NCI-H226 (cell line): ENCODE data around the gene NHLH2.

Experiments
- DNase-seq: peaks from one replicate; pipeline ENCODE4 v3.0.0-alpha.2; 2015

The NHLH2 gene

DNA sequence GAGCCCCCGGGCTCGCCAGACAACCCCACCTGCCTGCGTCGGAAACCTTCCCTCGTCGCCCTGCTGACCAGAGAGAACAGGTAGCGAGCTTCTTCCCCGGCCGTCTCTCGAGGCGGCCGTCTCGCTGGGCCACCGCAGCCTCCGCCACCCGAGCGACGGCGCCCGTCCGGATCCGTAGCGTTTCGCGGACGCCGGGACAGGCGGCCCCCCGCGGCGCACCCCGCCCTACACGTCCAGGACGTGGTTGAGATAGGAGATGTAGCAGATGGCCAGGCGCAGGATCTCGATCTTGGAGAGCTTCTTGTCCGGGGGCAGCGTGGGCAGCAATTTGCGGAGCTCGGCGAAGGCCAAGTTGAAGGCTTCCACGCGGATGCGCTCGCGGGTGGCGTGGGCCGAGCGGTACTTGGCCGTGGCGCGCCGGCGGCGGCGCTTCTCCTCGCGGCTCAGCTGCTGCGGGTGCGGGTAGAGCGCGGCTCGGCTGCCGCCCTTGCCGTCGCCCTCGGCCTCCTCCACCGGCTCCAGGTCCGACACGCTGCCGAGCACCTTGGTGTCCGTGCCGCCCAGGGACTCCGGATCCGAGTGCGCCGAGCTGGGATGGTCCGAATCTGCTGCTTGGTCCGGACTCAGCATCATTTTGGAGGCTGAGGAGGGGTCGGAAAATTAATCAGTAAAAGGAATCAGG lies 3.0 kb downstream of the NHLH2 start:
- DNase-seq: no peak

DNA sequence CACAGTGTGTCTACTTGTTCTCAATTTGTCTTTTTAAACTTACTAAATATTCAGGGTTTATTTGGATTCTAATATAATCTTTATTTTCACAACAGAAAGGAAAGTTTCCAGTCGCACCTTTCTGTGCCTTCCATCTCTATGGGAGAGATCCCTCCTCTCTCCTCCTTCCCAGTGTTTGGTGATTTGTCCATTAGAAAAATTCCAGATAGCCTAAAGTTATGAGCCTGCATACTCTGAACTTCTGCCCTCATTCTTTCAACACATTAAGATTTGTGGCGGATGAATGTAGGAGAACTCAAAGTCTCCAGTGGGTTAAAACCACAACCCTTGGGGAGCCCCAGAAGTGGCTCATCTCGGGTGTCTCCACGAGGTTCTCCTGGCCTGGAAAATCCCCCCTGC lies 3.6 kb downstream of the NHLH2 start:
- no peak for DNase-seq

DNA sequence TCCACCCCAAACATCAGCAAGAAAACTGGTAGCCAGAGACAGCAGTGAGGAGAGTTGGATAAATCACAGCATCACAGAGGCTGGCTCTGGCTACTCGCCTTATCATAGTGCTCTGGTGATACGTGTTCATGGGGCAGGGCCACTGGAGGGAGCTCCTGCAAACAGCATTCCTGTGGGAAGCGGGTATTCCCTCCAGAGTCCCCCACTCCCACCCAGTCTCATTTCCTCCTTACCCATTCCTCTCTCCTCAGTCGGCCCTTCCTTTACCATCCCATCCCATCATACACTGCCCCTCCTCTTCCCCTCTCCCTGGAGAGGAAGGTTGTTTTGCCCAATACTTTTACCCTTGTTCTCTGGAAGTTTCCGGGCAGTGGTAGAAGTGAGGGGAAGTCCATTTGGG lies 7.1 kb downstream of the NHLH2 start:
- peak; percentile 21 for DNase-seq

DNA sequence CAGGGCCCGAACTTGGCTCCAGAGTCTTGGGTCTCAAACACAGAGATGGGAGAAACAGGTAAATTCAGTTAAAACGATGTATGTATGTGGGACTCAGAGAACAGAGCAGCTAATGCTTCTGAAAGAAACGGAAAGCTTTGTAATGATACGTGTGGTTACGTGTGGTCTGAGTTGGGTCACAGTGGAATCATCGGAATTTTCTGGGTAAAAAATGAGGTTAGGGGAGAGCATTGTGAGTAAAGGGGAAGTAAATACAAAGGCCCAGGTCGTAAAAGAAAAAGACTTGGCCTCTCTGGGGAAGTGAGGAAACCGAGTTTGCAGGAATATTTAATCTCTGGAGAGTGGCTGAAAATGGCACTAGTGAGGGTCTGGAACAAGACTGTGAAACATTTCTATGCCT lies 8.3 kb downstream of the NHLH2 start:
- DNase-seq: no peak

DNA sequence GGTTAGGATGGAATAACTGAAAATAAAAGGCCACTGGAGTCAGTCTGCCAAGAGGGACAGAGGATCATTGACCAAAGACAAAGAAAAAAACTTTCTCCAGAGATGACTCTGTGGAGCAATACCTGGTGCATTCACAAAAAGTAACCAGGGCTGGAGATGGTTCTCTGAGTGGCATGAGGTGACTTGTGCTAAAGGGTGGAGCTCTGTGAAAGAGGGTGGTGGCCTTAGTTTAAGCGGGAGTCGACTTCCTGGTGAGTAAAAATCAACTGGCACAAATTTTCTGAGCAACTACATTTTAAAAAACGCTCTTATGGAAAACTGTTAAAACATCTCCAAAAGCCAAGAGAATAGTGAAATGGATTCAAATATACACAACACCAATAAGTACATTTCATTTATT lies 10.0 kb downstream of the NHLH2 start:
- DNase-seq: no peak

DNA sequence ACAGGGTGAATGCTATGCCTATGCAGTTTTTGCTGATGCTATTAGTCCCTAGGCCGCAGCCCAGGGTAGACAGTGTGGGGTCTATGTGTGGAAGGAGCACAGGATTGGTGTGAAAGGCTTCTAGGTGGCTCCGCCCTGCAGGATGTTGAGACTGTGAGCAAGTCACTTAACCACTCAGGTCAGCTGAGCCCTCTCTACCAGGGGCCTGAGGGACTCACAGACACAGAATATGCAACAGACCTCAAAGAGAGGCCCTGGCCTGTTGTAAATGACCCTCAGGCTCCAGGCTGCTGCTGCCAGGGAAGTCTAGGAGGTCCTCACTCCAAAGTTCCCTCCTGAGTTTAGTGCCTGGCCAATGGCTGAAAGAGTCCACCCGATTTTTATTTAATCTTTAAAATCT lies 11.0 kb downstream of the NHLH2 start:
- no peak for DNase-seq

DNA sequence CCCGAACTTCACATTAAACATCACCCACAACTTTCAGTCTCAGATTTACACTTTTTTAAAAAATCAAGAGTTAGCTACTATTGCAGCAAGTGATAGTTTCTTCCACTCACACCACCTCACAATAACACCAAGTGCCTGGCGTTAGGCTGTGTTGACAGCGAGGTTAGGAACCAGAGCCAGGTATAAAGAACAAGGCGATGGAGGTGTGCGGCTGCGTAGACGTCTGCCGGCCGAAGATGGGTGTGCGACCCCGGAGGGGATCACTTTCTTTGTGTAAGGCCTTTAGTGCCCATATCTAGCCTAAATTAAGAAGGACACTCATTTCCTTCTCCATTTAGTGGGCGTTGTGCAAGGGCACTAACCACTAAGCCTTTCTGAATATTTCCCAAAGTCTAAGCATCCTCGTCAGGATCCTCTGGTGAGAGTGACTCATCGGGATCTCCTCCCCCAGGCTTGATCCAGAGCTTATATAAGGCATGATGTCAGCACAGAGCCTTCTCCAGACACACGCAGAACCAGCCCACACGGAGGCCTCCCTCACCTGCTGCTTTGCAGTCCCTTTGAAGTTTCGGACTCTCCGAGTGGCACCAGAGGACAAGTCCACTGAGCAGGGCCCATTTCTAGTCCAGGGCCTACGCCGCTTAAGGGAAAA lies 11.8 kb downstream of the NHLH2 start:
- DNase-seq: peak; percentile 91

DNA sequence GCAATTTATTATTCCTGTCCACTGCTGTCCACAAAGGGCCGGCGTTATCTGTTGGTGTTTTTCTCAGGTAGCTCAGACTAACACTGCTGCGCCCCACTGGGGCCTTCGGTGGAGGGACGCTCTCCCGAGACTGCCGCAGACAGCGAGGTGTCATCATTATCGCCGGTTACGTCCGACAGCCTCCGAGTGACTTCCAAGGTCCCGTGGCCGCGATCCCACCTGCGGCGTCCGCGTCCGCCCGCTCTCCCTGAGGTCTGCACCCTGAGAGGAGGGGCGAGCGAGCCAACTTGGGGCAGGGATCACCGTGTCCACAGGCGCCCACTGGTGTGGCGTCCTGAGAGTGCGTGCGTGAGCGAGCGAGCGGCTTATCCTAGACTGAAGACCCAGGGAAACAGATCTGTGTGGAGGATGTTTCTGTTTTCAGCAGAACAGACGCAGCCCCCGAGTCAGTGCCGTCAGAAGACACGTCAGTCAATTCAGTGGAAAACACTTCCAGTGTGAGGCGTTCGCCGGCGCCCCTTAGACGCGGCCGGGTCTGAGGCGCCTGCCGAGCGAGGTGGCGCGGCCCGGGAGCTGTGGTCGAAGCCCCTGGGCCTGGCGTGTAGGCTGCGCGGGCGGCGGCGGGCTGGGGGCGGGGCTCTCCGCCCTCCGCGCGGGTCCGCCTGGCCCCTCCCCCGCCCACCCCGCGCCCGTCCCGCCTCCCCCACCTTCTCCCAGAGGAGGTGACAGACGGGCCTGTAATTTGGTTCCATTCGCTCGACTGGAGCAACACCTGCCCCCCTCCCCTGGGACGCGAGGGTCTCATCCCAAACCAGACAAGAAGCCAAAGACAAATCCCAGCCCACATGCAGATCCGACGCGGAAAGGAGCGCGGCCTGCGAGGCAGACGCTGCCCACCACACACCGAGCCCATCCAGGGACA lies 12.6 kb downstream of the NHLH2 start:
- DNase-seq: no peak

DNA sequence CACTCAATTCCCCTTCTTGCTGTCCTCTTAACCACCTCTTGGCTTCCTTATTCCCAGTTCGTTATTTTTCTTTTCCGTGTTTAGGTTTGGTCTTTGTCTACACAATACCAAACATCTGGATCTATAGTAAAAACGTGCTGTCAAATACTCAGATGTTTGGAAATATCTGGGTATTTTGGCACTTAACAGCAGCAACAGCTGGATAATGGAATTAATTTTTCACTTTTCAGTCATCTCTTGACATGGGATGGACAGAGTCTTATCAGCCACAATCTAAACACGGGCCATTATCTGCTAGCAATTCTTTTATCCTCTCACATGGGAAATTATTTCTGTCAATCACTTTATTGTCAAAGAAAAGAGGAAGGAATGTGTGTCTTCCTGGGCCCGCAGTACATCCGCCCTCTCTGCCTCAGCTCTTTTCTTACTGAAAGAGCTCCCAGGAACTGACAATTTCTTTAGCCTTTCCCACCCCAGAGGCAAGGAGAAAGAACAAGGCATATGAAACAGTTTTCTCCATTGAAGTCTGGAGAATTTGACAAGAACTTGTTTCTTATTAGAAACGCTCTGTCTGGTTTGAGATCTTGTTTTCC lies 13.4 kb downstream of the NHLH2 start:
- DNase-seq: no peak

DNA sequence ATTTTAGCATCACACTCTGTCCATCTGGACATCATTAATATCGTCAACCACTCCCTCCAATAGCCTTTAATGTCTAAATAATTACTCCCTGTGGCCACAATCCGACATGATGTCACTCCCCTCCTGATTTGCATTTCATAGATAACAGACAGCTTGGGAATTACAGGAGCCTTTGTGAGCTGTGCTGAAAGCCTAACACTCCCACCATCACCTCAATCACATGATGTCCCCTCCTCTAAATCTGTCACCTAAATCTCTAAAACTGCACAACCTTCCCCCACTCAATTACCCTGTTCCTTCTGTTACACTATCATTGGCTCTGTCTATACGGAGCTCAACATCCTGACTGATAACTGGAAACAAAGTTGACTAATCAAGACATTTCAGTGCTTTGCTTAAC lies 14.3 kb downstream of the NHLH2 start:
- DNase-seq: no peak

DNA sequence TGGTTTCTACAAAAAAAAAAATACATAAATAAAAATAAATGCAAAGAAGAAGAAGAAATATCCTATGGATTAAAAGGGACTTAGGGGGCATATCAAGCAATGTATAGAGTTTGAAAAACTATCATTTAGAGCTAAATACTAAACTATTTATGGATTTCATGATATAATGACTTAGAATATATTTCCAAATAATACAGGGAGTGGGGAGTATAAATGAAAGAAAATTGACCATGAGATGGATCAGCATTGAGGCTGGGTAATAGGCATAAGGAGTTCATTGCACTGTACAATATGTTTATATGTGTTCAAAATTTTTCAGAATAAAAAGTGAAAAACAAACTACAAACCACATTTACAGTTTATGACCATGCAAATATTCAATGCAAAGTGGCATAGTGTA lies 18.8 kb downstream of the NHLH2 start:
- DNase-seq: no peak

DNA sequence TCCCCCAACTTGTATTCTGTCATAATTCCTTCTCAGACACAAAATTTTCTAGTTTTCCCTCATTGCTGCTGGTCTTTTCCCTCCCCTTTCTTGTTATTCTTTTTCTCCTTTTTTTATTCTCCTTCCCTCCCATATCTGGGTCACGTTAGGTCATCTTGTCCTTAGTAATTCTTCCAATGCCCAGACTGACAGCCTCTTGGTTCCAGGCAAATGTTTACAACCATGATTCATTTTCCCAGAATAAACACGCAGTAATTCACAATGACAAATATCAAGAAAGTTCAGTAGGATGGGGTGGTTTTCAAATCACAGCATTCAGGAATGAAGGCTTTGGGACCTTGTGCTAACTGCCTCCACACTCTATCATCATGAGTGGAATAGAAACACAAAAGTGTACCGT lies 25.2 kb downstream of the NHLH2 start:
- DNase-seq: no peak

DNA sequence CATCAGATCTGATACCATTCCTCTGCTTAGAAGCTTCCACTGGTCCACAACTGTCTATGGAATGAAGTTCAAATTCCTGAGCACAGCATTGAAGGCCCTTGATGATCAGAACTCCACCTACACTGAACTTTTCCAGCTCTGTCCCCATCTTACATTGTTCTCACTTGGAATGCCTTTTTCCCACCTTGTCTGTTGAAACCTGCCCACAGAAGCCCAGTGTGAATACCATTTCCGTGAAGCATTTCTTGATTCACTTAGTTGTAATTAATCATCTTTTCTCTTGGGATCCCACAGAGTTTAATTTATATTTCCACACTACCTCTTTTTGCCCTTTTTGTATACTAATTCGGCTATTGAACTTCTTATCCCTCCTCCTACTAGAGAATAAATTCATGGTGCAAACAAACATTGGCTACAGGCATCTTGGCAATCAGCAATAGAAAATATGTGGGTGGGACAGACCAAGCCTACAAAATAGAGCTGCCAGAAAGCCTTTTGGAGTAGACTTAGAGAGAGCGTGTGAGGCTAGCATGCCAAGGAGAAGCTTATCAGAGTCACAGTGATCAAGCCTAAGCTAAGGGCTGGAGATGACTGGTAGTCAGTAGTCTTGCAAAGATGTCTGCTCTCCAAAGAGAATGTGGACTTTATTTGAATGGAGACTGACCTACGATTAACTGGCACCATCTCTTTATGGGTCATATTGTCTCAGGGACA lies 26.1 kb downstream of the NHLH2 start:
- no peak for DNase-seq

DNA sequence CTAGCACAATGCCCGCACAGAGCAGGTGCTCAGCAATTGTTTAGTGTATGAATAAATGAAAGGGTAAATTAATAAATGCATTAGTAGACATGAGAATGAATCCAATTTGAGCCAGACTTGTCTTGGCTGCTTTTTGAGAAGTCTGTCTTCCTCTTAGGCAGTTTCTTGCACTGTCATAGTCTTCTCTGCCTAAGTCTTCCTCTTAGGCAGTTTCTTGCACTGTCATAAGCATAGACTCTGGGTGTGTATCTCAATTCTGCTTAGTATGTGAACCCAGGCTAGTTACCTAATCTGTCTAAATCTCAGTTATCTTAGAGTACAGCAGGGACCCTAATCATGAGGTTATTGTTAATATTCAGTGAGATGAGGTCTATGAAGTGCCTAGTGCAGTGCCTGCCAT lies 27.2 kb downstream of the NHLH2 start:
- DNase-seq: no peak

DNA sequence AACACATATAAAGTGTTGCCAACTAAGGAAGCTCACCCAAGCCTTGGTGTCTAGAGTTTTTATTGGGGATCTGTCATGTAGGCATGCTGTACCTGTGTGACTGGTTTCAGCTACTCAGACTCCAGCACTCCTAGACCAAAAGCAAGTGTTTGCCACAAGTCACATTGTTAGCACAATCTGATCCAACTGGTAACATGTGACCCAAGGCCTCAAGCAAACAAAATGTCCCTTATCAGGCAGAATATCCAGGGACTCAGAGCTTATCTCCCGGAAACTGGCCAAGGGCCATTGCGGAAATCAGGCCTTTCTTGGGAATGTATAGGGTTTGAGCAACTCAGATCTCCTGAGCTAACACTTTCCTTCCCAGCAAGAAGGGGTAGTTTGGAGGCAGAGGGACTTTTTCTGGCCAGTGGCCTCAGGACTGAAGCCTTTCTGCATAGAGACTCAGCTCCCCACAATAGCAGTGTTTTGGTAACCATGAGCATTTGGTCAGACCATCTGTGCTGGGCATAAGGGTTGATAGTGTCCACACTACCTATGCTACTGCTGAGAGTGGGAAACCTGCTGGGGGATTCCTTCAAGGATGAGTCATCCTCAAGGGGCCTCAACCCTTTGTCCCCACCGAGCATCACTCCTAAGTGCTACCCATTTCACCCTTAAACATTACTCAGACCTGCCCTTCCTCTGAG lies 29.6 kb downstream of the NHLH2 start:
- no peak for DNase-seq

DNA sequence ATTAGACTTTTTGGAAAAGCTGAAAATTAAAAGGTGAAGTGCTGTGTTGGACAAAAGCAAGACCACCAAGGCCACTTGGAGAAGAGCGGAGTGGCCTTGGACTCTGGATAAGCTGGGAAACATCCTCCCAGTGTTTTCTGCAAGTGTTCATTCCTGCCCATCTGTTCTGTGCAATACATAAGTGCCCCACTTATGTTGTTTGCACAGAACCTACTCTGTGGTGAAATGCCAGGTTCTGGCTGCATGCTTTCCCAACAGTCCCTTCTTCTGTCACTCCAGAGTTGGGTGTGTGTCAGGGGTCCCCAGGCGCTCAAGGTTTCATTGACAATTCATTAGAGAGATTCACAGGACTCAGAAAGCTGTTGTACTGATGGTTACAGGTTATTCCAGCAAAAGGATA lies 30.3 kb downstream of the NHLH2 start:
- no peak for DNase-seq

DNA sequence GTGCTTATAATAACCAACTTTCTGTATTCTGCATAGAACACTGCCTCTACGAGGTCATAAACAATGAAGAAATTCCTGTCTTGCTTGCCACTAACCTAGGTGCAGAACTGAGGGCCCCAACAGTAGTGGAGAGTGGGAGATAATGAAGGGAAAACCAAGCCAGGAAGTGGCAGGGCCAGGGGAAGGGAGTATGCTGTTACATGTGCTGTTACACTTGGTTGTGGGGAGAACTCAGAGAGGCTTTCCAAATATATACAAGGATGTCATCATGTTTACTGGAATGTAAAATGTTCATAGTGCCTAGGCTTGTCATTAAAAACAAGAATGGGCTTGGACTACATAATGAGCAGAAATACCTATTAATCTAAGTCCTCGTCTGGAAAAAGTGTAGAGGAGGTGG lies 31.1 kb downstream of the NHLH2 start:
- DNase-seq: no peak

DNA sequence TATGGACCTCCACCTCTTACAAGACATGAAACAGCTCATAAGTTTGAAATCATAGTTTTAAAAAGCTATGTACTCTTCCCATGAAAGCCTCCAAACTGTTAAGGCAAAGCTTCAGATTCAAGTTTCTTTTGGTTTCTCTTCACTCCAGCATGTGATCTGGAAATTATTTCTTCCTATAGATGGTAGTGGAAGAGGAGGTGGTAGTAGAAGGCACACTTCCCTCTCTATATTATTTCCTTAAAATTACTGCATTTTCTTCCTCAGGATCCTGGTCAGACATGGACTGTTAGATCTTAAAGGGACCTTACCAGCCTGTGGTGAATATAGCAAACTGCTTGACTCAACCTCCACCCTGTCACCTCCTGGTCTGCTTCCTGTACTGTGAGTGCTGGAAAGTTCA lies 31.9 kb downstream of the NHLH2 start:
- no peak for DNase-seq

DNA sequence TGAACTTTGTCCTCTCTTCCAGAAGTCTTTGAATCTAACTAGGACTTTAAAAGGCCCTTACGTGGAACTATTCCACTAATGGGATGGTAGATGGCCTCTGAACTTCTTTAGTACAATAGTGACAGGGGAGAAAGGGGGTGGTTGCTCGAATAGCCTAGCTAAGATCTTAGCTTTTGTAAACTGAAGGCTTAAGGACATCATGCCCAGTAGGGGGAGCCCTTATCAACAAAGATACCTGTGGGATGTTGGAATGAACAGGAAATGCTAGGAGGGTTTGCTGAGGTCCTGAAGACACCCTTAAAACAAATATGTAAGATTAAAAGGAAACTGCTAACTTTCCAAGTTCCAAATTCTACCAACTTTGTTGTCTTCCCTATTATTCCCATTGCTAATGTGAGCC lies 33.2 kb downstream of the NHLH2 start:
- peak; percentile 52 for DNase-seq

DNA sequence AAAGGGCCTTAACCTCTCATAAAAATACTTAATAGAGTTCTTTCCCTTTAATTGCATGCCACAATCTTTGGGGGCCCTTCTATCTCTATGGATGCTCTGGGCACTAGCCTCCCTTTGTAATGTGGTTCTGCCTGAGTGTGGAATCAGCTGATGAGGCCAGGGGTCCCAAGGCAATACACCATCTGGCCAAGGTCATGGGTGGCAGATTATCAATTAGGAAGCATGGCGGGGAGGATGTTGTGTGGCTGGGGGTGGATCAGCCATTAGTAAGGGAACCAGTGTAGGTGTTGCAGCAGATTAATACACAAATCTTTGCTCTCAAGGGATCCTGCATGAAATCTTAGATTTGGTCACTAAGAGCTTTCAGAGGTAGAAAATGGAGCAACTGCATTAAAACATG lies 35.3 kb downstream of the NHLH2 start:
- DNase-seq: no peak

DNA sequence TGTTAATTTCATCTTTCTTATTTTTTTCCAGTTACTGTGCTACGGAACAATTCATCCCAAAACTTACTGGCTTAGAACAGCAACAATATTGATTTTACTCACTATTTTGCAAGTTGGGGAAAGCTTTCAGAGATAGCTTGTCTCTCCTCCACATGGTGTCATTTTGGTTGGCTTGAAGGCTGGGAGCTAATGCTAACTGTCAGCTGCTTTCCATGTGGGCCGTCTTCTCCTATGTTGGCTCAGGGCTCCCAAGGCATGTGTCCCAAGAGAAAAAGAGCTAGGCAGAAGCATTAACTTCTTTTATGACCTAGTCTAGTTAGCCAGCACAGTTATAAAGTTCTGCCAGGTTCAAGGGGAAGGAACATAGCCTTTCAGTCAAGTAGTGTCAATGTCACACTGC lies 38.5 kb downstream of the NHLH2 start:
- no peak for DNase-seq

DNA sequence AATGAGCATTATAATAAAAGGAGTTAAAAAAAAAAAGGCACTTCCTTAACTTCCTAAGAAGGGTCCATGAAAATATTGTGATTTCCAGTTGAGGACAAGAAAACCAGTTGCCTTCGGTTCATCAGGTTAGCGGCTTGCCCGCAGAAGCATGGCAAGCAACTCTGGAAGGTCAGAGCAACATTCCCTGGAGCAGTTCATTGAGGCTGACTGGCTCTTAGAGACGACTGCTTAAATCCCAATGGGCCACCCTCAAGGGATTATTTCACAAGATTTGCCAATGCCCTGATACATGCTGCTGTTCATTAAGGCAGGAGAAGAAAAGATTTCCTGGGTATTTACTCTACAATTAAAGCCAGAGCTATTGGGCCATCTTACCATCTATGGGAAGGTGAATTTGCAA lies 43.4 kb downstream of the NHLH2 start:
- no peak for DNase-seq
